Measurements from ENCODE around the gene ZNF185.

ZNF185 gene

DNA sequence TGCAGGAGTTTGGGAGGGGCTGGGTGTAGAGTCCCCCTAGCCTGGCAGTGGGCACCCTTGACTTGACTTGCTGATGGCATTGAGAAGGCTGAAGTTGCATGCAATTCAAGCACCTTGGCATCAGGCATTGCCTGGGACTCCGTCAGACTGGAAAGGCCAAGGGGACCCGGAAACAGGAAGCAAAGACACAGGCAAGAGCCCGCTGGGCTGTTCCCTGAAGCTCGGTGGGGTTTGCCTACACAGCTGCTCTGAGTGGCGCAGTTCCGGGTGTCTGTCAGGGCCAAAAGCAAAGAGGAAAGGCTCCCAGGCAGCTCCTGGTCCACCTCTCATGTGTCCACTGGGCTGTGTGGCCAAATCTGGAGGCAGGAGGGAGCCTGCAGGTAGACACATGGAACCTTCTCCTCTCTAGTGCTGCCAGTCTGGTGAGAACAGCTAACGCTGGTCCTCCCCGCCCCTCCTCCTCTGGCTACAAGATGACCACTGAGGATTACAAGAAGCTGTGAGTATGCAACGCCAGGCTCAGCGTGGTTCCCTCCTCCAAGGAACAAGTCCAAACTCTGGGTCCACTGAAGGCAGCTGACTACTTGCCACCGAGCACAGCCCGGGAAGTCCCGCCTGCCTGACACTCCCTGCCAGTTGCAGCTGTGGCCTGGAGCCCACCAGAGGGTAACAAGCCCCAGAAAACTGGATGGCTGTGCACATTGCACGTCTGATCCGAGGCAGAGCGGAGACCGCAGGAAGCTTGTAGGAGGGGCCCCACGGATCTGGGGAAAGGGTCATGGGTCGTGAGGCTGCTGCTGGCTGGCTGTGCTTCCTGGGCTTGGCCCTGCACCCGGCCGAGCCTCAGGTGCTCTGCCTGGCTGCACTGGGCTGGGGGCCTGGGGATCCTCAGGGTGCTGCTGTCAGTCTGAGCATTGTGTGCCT, 20.1 kb downstream of the ZNF185 start:
- no peak for DNase-seq (ENCODE audit: low read depth)

DNA sequence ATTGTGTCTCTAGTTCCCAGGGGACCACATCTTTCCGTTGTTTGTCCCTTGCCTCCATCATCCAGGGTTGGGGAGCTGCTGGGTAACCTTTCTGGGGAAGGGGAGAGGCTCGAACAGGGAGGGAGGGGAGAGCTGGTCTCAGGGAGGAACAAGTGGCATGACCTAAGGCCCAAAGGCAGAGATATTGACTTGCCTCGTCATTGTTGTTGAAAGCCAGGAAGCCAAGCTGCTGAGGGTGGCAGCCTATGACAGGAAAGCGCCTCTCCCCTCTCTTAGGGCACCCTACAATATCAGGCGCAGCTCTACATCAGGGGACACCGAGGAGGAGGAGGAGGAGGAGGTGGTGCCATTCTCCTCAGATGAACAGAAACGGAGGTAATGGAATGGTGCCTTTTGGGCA, 20.8 kb downstream of the ZNF185 start:
- DNase-seq (ENCODE audit: low read depth), result no peak

DNA sequence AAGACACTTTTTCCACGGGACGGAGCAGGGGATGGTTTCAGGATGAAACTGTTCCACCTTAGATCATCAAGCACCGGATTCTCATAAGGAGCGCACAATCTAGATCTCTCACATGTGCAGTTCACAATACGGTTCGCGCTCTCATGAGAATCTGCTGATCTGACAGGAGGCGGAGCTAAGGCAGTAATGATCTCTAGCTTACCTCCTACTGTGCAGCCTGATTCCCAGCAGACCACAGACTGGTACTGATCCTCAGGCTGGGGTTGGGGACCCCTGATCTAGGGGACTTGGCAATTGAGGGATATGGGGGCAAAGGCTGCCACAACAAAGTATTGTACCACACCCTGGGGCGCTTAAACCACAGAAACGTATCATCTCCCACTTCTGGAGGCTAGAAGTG, 25.7 kb downstream of the ZNF185 start:
- DNase-seq (ENCODE audit: low read depth), result no peak

DNA sequence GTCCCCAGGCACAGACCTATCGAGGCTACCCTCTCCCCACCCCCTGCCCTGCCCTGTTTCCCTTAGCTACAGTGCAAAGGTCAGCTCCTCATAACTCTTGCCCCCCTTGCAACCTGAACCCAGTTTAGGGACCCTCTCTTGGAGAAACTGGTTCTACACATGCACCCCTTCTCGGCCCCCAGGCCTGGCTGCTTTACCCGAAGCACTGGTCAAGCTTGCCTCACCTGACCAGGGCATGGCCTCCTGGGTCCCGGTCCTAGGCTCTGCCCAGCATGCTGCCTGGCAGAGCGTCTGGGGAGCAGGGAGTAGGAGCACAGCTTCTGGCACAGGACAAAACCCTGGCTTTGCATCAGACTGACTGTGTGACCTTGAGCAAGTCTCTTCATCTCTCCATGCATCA, 28.0 kb downstream of the ZNF185 start:
- no peak for DNase-seq (ENCODE audit: low read depth)

DNA sequence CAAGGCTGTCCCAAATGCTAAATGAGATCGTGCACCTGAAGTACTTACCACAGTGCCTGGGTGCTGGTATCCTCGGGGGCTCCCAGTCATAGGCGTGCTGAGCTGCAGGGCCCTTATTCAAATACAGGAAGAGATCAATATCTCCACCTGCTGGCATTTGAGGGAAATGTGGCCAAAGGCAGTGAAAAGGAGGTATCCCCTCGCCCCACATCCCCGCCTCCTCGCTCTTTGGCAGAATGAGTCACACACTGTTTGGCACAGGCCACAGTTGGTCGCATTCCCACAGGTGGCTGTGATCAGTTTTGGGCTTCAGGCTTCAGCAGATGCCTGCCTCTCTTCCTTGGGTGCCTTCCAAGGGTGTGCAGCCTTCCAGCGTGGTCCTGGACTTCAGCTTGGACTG, 28.4 kb downstream of the ZNF185 start:
- no peak for DNase-seq (ENCODE audit: low read depth)

DNA sequence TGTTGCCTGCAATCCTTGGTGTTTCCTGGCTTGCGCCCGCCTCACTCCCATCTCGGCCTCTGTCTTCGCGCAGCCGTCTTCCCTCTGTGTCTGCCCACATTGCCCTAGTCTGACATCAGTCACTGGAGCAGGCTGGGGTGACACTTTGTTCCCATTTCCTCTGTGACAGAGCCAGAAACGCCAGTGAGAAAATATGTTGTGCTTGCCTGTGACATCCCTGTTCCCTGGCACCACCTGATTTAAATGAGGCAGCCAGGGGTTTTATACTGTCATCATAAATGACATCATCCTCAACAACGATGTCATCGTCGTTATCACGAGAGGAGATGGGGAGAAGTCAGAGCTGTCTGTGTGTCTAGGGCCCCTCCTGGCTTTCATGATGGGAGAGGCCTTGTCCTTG, 29.1 kb downstream of the ZNF185 start:
- DNase-seq (ENCODE audit: low read depth), result no peak

DNA sequence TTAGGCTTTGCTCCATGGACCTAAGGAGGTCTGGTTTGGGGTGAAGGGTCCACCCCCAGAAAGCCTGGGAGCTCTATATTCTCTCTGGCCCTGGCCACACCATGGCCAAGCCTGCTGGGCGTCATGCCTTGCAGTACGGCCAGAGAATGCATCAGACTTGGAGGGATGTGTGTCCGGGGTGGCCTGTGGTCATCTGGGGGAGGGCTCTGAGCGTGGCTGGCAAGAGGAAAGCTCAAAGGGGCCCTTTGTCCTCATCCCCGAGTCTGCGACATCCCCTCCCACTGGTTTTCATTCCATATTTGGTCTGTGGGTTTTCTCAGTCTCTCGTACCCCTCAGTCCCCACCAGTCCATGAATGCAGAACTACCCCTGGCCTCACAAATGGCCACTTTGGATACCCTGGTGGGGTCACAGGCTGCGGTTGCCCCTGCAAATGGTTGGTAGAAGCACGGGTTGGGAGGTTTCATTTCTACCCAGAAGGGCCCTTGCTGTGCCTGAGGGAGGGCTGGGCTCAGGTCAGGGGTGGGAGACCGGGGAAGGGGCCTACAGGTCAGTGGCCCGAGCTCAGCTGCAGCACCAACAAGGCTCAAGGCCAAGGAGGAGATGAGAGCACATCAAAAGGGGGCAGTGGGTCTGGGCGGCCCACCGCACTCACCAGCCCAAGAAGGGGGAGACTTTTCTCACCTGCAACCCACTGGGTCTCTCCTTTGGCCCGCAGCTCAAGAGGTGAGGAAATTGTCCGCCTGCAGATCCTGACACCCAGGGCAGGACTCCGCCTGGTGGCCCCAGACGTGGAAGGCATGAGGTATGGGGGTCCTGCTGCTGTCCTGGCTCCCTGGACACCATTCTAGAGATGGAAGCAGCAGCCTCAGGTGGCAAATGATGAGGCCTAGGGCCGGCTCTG, 30.2 kb downstream of the ZNF185 start:
- no peak for DNase-seq (ENCODE audit: low read depth)

DNA sequence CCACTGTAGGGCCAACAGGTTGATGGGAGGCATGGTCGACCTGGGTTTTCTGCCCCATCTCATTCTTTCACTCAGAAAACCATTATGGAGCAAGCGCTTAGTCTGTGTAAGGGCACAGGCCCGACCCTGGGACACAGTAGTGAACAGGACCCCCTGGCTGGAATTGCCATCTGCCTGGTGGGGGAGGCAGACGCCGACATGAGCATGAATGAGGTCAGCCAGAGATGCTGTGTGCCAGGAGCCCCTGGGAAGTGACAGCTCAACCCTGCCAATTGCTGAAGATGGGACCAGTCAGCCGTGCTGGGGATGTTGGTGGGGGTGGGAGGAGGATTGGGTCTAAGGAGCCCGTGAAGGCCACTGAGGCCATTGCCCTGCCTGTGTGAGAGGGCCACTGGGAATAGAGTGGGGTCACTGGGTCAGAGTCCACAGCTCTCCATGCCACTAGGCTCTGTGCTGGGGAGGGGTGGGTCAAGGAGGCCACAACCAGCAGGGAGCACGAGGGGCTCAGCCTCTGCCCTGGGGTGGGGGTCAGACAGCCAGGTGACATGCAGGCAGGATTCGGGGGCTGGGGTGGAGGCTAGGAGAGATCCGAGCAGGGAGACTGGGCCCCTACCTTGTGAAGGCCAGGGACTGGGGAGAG, 31.0 kb downstream of the ZNF185 start:
- DNase-seq (ENCODE audit: low read depth), result no peak

DNA sequence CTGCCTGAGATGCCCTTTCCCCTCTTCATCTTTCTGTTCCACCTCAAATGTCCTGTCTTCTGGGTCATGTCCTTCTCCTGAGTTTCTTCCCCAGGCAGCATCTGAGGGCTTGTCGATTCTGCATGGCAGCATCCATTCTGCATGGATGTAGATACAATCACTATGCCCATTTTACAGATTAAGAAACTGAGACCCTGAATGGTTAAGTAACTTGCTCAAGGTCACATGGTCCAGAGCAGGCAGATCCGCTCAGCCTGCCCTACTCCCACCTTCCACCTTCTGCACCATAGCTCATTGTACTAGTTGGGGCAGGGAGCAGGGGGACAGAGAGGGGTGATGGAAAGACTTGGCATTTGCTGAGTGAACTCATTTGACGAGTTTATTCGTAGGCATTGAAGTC, 32.0 kb downstream of the ZNF185 start:
- no peak for DNase-seq (ENCODE audit: low read depth)

DNA sequence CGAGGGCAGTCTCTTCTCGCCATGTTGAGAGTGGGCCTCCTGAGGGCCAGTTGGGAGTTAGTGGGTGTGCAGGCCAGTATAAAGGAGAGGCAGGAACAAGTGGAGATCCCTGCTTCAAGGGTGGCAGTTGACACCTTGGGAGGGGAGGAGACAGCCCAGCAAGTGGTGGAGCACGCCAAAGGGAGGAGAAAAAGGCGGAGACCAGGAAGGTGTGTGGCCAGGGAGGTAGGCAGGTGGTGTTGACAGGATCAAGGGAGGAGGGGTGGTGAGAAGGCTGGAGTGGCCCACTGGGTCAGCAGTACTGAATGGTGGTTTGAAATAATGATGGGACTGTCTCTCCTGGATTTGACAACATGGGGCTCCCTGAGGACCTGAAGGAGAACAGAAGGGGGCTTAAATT, 32.6 kb downstream of the ZNF185 start:
- no peak for DNase-seq (ENCODE audit: low read depth)

DNA sequence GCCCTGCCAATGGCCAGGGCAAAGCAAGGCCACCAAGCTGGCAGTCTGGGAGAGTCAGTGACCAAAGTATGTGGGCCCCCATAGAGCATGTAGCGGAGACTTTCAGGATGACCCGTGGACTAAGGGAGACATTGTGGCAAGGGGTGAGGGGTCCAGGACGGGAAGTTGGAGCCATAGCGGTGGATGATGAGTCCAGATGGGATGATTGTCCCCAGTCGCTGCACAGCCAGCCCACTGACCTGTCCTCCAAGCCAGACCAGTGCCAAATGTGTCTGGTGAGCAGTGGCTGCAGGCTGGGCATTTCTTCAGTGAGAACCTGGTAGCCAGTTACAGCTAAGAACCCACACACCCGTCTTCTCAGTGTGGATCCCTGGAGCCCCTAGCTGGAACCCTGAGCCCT, 34.3 kb downstream of the ZNF185 start:
- DNase-seq (ENCODE audit: low read depth), result no peak

DNA sequence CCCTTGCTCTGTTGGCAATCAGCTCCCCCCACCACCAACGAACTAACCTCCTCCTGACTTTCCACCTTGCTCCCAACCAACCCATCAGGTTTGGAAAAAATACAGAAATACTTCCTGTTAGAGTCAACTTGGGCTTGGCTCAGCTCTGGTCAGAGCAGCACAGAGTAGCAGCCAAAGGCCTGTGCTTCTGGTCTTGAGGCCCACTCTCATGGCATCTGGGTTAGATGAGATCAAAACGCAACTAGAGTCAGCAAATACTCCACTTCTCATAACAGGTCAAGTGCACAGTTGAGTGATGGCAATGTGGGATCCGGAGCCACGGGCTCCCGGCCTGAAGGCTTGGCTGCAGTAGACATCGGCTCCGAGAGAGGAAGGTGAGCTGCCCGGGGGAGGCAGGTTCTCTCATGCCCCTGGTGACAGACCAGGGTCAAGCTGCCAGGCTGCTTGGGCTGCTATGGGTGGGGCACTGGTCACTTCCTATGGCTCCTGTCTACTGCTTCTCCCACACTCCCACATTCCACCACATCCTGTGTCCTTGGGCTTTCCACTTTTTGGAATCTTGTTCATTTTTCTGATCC, 34.8 kb downstream of the ZNF185 start:
- no peak for DNase-seq (ENCODE audit: low read depth)

DNA sequence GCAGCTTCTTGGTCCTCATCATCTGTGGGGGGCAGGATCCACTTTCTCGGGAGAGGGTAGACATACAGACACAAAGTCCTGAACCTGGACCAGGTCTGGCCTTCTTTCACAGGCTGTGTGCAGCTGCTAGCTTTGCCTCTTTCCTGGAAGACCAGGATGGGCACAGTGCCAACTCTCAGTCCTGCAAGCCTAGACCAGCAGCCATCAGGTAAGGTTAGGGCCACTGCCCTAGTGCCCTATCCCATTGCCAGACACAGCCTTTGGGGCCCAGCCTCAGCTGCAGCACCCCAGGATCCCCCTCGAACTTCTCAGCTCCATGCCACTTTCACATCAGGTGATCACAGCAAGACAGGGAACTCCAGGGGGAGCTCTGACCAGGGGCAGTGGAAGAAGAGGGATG, 38.4 kb downstream of the ZNF185 start:
- DNase-seq (ENCODE audit: low read depth), result no peak

DNA sequence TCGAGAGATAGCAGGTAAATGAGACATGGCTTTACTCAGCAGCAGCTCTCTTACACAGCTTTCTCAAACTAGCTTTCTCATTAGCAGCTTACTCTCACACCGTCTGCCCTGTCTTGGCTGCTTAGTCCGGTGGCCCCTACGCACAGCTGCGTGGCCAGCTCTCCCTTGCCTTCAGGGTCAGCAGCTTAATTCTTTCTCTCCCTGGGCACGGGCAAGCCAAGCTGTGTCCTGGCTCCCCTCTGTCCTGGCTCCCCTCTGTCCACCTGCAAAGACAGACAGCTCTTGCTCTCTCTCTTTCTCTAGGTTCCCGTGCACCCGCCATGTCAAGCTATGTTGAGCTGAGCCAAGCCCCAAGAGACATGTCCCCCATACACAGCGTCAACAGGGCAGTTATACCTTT, 39.4 kb downstream of the ZNF185 start:
- DNase-seq (ENCODE audit: low read depth), result no peak

DNA sequence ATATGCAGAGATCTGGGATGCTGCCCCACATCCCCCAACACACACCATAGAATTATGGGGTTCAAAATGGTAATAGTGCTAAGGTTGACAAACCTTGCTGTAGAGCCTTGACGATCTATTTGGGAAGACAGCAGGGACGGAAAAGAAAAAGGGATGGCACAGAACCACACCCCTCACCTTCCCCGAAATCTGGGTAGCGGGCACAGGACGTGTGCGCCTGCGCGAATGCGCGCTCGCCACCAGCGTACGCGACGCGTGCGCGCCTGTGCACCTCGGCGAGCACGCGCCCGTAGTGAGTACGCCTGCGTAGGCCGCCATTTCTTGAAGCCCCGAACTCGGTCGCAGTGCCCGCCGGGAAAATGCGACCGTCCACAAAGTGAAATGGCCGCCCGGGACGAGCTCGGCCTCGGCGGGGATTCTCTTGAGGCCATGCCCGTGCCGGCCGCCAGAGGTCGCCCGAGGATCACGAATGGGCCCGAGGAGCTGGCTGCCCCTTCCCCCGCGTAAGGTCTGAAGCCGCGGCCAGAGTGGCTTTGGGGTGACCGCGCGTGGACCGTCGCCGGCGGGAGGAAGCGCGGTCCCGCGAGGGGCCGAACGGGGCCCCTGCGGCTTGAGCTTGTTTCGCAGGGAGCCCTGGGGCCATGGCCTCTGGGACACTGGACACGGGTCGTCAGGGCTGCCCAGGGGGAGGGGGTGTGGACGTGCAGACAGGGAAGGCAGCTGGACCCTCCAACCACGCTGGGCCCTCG, 43.6 kb downstream of the ZNF185 start:
- peak; percentile 42 for DNase-seq (ENCODE audit: low read depth)

DNA sequence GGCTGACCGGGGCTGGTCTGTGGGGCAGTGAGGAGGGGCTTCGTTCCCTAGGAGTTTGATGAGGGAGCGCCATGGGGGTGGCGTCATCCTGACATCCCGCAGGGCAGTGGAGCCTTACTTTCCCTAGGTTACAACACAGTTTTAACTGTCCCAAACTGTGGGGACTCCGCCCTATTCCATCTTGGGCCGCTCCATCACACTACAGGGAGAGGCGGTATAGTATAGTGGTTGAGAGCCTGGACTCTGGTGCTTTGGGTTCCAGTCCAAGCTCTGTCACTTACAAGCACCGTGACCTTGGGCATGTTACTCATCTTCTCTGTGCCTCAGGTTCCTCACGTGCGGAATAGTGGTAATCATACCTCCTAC, 44.2 kb downstream of the ZNF185 start:
- DNase-seq (ENCODE audit: low read depth), result no peak

DNA sequence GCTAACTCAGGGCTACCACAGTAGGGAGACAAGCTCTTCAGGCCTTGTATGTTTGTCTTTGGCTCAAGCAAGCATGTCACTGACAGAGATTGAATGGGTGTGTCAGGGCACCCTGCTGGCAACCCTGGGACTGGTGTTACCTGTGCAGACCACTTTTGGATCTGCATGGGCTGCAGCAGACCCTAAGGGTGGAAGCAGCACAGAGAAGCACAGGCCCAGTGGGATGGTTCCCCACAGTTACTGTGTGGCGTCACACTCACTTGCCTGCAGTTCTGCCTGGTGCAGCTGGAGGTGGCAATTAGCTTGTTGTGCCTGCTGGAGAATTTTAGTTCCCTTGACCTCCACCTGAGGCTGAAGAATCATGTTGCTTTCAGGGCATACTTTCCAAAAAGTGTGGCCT, 46.0 kb downstream of the ZNF185 start:
- no peak for DNase-seq (ENCODE audit: low read depth)

DNA sequence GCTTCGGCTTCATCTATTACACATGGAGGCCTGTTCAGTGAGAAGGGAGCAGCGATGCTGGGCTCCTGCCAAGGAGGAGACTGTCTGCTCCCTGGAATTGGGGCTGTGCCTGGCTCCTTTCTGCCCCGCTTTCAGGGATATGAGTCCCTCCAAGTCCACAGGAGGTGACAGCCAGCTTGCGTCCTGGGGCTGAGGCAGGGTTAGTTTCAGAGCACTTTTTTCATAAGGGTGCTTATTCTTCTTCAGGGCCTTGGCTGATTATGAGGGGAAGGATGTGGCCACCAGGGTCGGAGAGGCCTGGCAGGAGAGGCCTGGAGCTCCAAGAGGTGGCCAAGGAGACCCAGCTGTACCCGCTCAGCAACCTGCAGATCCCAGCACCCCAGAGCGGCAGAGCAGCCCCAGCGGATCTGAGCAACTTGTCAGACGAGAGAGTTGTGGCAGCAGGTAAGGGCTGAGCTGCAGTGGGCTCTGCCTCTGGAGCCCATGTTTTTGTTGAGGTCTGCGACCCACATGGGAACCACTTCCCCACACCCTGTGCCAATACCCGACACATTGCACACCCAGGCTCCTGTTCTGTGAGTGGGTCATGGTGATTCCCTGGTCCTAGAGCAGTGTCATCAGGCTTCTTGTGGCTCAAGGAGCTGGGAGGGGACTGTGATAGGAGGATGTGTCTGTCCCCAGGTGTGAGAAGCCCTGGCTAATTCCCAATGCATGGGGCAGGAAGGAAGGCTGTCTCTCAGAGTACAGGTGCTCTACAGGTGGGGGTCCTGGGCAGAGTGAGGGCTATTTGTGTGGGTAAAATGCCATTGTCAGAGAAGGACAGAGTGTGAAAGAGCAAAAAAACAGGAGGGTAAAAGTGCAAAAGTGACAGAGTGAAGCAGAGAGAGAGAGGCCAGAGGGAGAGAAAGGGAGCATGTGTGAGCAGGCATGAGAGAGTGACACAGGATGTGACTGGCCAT, 47.4 kb downstream of the ZNF185 start:
- no peak for DNase-seq (ENCODE audit: low read depth)

DNA sequence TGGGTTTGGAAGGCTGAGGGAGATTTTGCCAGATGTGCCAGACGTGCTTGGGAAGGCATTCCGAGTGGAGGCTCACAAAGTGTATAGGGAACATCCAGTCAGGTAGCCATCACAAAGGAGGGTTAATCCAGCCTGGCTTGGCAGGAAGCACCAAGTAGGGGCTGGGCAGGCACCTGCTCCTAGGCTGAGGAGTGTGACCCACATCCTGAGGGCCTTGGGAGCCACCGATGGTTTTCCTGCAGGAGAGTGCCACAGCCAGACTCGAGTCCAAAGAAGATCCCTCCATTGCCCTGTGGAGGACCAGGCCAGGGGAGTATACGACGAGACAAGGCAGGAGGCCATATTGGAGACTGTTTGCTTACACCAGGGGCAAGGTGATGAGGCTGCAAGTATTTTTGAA, 48.8 kb downstream of the ZNF185 start:
- no peak for DNase-seq (ENCODE audit: low read depth)

All from GM04503 (cell line).